ENCODE results near the gene BABAM1. TPM values are rescaled to one million over a fixed set of nuclear protein-coding genes. Genes with fewer than 3 reads are reported as not detected.

The BABAM1 gene
- total and polyA plus RNA-seq, 10 of the 15 experiments (the other 5 are each of a cell fraction or from before 2014, with no cell fraction given): 11.9 to 154 (median 103) TPM

DNA sequence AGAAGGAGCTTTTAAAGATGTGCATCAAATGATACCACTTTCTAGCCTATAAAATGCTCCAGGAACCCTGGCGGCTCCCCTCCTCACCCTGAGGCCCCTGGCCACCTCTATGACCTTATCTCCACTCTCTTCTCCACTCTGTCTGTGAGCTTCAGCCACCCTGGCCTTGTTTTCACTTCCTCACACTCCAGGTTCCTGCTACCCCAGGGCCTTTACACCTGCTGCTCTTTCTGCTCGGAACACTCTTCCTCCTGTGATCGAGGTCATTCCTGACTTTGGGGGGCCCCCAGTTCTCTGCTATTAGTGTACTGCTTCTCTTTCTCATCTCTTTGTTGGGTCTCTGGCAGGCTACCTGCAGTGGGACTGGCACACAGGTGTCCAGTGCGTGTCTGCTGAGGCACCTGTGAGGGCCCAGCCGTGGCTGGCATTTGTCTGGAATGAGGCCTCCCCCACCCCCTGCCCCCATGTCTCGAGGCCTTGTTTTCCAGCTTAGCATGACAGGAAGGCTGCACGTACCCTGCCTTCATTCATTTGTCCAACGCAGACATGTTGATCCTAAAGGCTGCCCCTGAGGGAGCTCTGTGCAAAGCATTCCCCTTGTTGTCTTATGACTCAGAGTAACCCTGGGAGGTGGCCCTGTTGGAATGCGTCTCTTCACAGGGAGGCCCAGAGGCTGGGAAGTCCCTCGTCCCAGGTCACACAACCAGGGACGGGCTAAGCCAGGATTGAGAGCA, 44.4 kb downstream of the BABAM1 start:
- Histone ChIP-seq H3K4me1 (ENCODE audit: control insufficient read depth, insufficient read depth, low read length) (peaks cover 15% of the 10 kb centered on the region), H2AFZ (ENCODE audit: control insufficient read depth, low read depth, low read length) (no peak overlapping the region), H3K36me3 (ENCODE audit: control insufficient read depth in 2 of 2, insufficient read depth in 2 of 2, low read length in 1 of 2) (peaks cover 8 to 13% of the 10 kb centered on the region in 2 experiments; a peak in 3 of 4 replicates), H3K4me3 (no peak overlapping the region), H3K79me2 (ENCODE audit: control insufficient read depth, insufficient read depth, low read length) (peaks cover 29% of the 10 kb centered on the region), H3K4me2 (ENCODE audit: control insufficient read depth, insufficient read depth) (peak overlapping the region; percentile 44; the same call in 1 of the 2 replicates), H3K9ac (ENCODE audit: control insufficient read depth, insufficient read depth, low read length) (no peak overlapping the region), H3K9me3 (replicated peaks; ENCODE audit: control insufficient read depth, insufficient read depth, low read length) (no peaks in the 10 kb centered on the region), H3K27me3 (replicated peaks in 1 of 2; ENCODE audit: control insufficient read depth in 2 of 2, insufficient read depth in 2 of 2, low read length in 1 of 2) (no peaks in the 10 kb centered on the region), H3K27ac (ENCODE audit: control insufficient read depth, insufficient read depth) (no peak overlapping the region), H4K20me1 (ENCODE audit: control insufficient read depth, insufficient read depth) (peaks cover 3% of the 10 kb centered on the region; the same call in 1 of the 2 replicates)
- SMC1A ChIA-PET (ENCODE audit: uncharacterized antibody, unreplicated experiment): no interaction called here
- FAIRE-seq: no peak
- BruUV-seq (replicated peaks): no TSS peak
- WGBS (ENCODE audit: insufficient coverage, insufficient replicate concordance, low lambda C conversion rate, missing lambda C conversion rate): 97% methylated on average over 11 of the region's 11 CpGs
- CTCF ChIA-PET: no interaction called here
- no peak for DNase-seq (ENCODE audit: low read depth, low spot score)
- RAD21 ChIA-PET (ENCODE audit: unreplicated experiment): no interaction called here
- intact Hi-C loops (cut with micrococcal nuclease; ENCODE audit: unreplicated experiment): no loop called here
- POLR2A ChIA-PET: no interaction called here
- TF ChIP-seq, protein P1, sequence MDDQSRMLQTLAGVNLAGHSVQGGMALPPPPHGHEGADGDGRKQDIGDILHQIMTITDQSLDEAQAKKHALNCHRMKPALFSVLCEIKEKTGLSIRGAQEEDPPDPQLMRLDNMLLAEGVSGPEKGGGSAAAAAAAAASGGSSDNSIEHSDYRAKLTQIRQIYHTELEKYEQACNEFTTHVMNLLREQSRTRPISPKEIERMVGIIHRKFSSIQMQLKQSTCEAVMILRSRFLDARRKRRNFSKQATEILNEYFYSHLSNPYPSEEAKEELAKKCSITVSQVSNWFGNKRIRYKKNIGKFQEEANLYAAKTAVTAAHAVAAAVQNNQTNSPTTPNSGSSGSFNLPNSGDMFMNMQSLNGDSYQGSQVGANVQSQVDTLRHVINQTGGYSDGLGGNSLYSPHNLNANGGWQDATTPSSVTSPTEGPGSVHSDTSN (IDR thresholded peaks at IDR 0.05; ENCODE audit: insufficient replicate concordance, low read depth, low read length): no peak
- TF ChIP-seq SPI1 (IDR thresholded peaks at IDR 0.05; ENCODE audit: borderline replicate concordance, insufficient read depth, low read depth, low read length): peak; percentile 25; the same call in 1 of the 2 replicates
- no peak for ATAC-seq
- in situ Hi-C loops (cut with MboI): no loop called here

All from GM12878 (cell line).